ENCODE data around the gene OR1E2. TPM values are rescaled to one million over a fixed set of nuclear protein-coding genes. Genes with fewer than 3 reads are reported as not detected.
"Not testable (repeated sequence)": the region's sequence is repeated elsewhere in the genome, so short reads cannot be mapped to it uniquely, and the experiment has no call there.

OR1E2 gene
- total RNA-seq, 2 donors from 2014 or later = not detected

DNA sequence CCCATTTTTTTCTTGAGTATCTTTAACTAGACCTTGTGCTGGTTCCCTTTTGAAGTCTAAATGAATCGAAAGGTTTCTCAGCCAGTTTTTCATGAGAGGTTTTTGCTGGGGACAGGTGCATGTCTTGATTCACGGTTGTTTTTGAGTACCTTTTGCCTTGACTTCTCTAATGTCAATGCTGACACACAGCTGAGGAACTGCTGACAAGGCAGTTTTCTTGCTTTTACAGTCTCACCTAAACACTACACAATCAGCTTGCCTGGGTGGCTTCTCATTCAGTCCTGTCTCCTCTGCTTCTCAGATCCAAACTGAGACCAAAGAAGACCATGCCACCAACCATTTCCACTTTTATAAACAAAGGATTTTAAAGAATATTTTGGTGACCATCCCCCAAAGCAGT is 15.4 kb downstream of the OR1E2 start:
- no peak for ATAC-seq (replicated peaks)
- Mint-ChIP-seq H3K36me3 (ENCODE audit: low read depth) (no peaks in the 10 kb centered on the region), H3K9me3 (no peaks in the 10 kb centered on the region), H3K4me3 (no peak overlapping the region), H3K27ac (no peak overlapping the region), H3K27me3 (peaks cover 30% of the 10 kb centered on the region), H3K4me1 (peaks cover under 1% of the 10 kb centered on the region)

DNA sequence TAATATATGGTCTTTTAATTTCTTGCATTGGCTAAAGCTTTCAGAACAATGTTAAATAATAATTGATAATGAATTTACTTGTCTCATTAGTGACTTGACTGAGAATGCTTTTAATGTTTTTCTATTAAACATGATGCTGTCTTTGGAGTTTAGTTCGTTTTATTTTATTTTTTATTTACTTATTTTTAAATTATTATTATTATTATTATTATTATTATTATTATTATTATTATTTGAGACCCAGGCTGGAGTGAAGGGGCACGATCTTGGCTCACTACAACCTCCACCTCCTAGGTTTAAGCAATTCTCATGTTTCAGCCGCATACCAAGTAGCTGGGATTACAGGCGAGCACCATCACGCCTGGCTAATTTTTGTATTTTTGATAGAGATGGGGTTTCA is 18.0 kb downstream of the OR1E2 start:
- peaks cover 6% of the 10 kb centered on the region for H3K4me1 Mint-ChIP-seq
- no peak overlapping the region for H3K27ac Mint-ChIP-seq
- ATAC-seq (replicated peaks) = no peak
- no peaks in the 10 kb centered on the region for H3K36me3 Mint-ChIP-seq (ENCODE audit: low read depth)
- H3K27me3 Mint-ChIP-seq = peaks cover 25% of the 10 kb centered on the region
- H3K4me3 Mint-ChIP-seq = no peak overlapping the region
- no peaks in the 10 kb centered on the region for H3K9me3 Mint-ChIP-seq

- H3K27ac Mint-ChIP-seq; ATAC-seq (replicated peaks); H3K9me3 Mint-ChIP-seq; H3K4me3 Mint-ChIP-seq; H3K4me1 Mint-ChIP-seq; H3K36me3 Mint-ChIP-seq (ENCODE audit: low read depth): not testable (repeated sequence)
- H3K27me3 Mint-ChIP-seq = peaks cover 32% of the 10 kb centered on the region
These were observed 21.4 kb downstream of the OR1E2 start for GRCh38 chr17:3412216-3412615.

- H3K4me1 Mint-ChIP-seq = peaks cover 6% of the 10 kb centered on the region
- no peaks in the 10 kb centered on the region for H3K36me3 Mint-ChIP-seq (ENCODE audit: low read depth)
- peaks cover 16% of the 10 kb centered on the region for H3K9me3 Mint-ChIP-seq
- ATAC-seq (replicated peaks) = no peak
- H3K27ac Mint-ChIP-seq = no peak within 1 kb of the TSS
- no peak within 1 kb of the TSS for H3K4me3 Mint-ChIP-seq
- H3K27me3 Mint-ChIP-seq = peaks cover 40% of the 10 kb centered on the region
These were observed 22.6 kb downstream of the OR1E2 start, which contains the start of gene OR3A3 for GRCh38 chr17:3411070-3411469. Gene OR3A3, plus strand, starts transcription at chr17:3411370.

- peaks cover 32% of the 10 kb centered on the region for H3K27me3 Mint-ChIP-seq
- ATAC-seq (replicated peaks) = not testable (repeated sequence)
These were observed 29.8 kb downstream of the OR1E2 start for GRCh38 chr17:3403856-3404255.

DNA sequence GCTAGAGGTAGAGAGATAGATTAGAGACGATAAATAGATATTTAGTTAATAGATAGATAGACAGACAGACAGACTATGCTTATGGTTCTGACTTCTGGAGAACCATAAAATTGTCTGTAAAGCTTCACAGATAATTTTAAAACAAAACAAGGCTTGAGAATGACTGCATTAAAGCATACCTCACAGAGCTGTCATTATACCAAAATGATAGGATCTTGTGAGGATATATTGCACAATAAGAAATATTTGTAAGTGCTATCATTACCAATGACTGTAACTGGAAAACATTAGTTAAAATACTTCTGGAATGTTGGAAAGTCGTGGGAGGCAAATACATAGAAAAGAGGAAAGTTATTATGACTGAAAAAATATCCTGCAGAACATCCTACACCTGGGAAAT is 31.9 kb downstream of the OR1E2 start:
- peaks cover 21% of the 10 kb centered on the region for H3K27me3 Mint-ChIP-seq
- no peaks in the 10 kb centered on the region for H3K4me1 Mint-ChIP-seq
- H3K9me3 Mint-ChIP-seq = peaks cover 7% of the 10 kb centered on the region
- no peak overlapping the region for H3K4me3 Mint-ChIP-seq
- no peak overlapping the region for H3K27ac Mint-ChIP-seq
- ATAC-seq (replicated peaks) = no peak
- H3K36me3 Mint-ChIP-seq (ENCODE audit: low read depth) = no peaks in the 10 kb centered on the region

More at GRCh38 chr17:3403856-3404255, 29.8 kb downstream of the OR1E2 start:
- not testable (repeated sequence) for H3K36me3 Mint-ChIP-seq (ENCODE audit: low read depth); H3K27ac Mint-ChIP-seq; H3K4me1 Mint-ChIP-seq; H3K4me3 Mint-ChIP-seq
- peaks cover 17% of the 10 kb centered on the region for H3K9me3 Mint-ChIP-seq

- no peak overlapping the region for H3K27ac Mint-ChIP-seq
- ATAC-seq (replicated peaks) = no peak
- H3K4me3 Mint-ChIP-seq = no peak overlapping the region
- H3K36me3 Mint-ChIP-seq (ENCODE audit: low read depth) = no peaks in the 10 kb centered on the region
- H3K4me1 Mint-ChIP-seq = no peaks in the 10 kb centered on the region
- H3K9me3 Mint-ChIP-seq = no peaks in the 10 kb centered on the region
- H3K27me3 Mint-ChIP-seq = peaks cover 14% of the 10 kb centered on the region
These were observed 33.6 kb downstream of the OR1E2 start for GRCh38 chr17:3400055-3400454.

DNA sequence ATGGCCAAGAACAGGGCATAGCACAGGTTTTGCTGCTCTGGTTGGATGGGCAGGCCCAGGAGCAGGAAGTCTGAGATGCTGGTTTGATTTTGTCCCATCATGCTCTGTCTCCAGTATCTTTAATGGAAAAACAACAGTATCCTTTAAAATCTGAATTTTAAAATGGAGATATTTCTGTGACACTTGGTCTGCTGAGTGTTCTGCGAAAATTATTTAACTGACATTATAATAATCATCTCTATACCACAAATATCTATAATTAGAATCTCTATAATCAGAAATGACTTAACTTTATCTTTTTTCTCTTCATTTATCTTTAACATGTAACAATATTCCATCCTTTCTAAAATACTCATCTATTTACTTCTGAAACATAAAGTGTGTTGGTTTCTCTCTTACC is 35.3 kb downstream of the OR1E2 start, which contains the start of gene OR1E1:
Gene OR1E1 (minus strand): TSS at position 101 of the 400 bp plus-strand sequence. CDS start 0 bp downstream, at position 101.
- Mint-ChIP-seq H3K27ac (no peak within 1 kb of the TSS), H3K9me3 (no peaks in the 10 kb centered on the region), H3K27me3 (peaks cover 18% of the 10 kb centered on the region), H3K4me3 (no peak within 1 kb of the TSS), H3K36me3 (ENCODE audit: low read depth) (no peaks in the 10 kb centered on the region), H3K4me1 (no peaks in the 10 kb centered on the region)
- no peak for ATAC-seq (replicated peaks)

DNA sequence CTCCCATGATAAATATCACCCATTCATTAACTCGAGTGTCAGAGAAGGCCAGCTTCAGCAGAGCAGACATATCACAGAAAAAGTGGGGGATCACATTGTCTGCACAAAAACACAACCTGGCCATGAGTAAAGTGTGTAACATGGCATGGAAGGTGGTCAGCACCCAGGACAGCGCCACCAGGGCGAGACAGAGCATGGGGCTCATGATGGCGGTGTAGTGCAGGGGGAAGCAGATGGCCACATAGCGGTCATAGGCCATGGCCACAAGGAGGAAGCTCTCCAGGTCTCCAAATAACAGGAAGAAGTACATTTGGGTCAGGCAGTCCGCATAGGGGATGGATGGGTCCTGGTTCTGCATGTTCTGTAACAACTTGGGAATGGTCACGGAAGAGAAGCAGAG is 35.8 kb downstream of the OR1E2 start:
- not testable (repeated sequence) for H3K4me1 Mint-ChIP-seq; H3K27ac Mint-ChIP-seq; H3K36me3 Mint-ChIP-seq (ENCODE audit: low read depth); H3K4me3 Mint-ChIP-seq; ATAC-seq (replicated peaks); H3K9me3 Mint-ChIP-seq
- H3K27me3 Mint-ChIP-seq = peaks cover 18% of the 10 kb centered on the region

GRCh38 chr17:3389791-3390190 is 43.9 kb downstream of the OR1E2 start:
- H3K9me3 Mint-ChIP-seq = peaks cover 4% of the 10 kb centered on the region
- no peak overlapping the region for H3K4me3 Mint-ChIP-seq
- no peaks in the 10 kb centered on the region for H3K4me1 Mint-ChIP-seq
- no peaks in the 10 kb centered on the region for H3K36me3 Mint-ChIP-seq (ENCODE audit: low read depth)
- no peak overlapping the region for H3K27ac Mint-ChIP-seq
- no peak for ATAC-seq (replicated peaks)
- peaks cover 32% of the 10 kb centered on the region for H3K27me3 Mint-ChIP-seq

- Mint-ChIP-seq H3K27me3 (peaks cover 38% of the 10 kb centered on the region), H3K36me3 (ENCODE audit: low read depth) (no peaks in the 10 kb centered on the region), H3K9me3 (peaks cover 4% of the 10 kb centered on the region), H3K27ac (no peak within 1 kb of the TSS), H3K4me1 (no peaks in the 10 kb centered on the region), H3K4me3 (peak within 1 kb of the TSS; percentile 64)
- ATAC-seq (replicated peaks) = peak; percentile 90
These were observed 47.5 kb downstream of the OR1E2 start, which contains the start of gene OR3A2 for GRCh38 chr17:3385869-3386816. Gene OR3A2, minus strand, starts transcription at chr17:3386308.

Other genes with a start within 250 kb of the OR1E2 start
- gene OR1A2, start 236.3 kb downstream of the OR1E2 start, total RNA-seq = not detected
- gene OR1A1, start 226.2 kb downstream of the OR1E2 start, total RNA-seq = not detected
- under 1 TPM in 1 of 2 donors, not detected in 1; 0.35 TPM for gene OR3A1, start 135.5 kb downstream of the OR1E2 start, total RNA-seq
- 1 to 10 TPM; 1.2 to 2.3 TPM for gene OR3A2, start 47.5 kb downstream of the OR1E2 start, total RNA-seq
- not detected for gene OR1E1, start 35.4 kb downstream of the OR1E2 start, total RNA-seq
- gene OR3A3, start 22.5 kb downstream of the OR1E2 start, total RNA-seq = not detected
- gene SPATA22, start 38.0 kb upstream of the OR1E2 start, total RNA-seq = not detected
- gene ASPA, start 42.2 kb upstream of the OR1E2 start, total RNA-seq = under 1 TPM in 1 of 2 donors, not detected in 1; 0.05 TPM
- gene TRPV3, start 124.0 kb upstream of the OR1E2 start, total RNA-seq = 1 to 10 TPM in 1 of 2 donors, under 1 TPM in 1; 0.86 to 3.5 TPM
- gene TRPV1, start 175.6 kb upstream of the OR1E2 start, total RNA-seq = 1 to 10 TPM; 3.7 to 3.9 TPM
- 10 to 100 TPM in 1 of 2 donors, 1 to 10 TPM in 1; 10.0 to 12.3 TPM for gene SHPK, start 202.4 kb upstream of the OR1E2 start, total RNA-seq
- gene CTNS, start 202.9 kb upstream of the OR1E2 start, total RNA-seq = 10 to 100 TPM; 11.2 to 11.8 TPM
- gene TAX1BP3, start 234.7 kb upstream of the OR1E2 start, total RNA-seq = 10 to 100 TPM; 13.0 to 15.1 TPM
- 10 to 100 TPM; 28.9 to 58.8 TPM for gene EMC6, start 235.0 kb upstream of the OR1E2 start, total RNA-seq